ENCODE results near the gene NFAT5.

- TF ChIP-seq EZH2 (IDR thresholded peaks at IDR 0.05; ENCODE audit: low read depth): no peak
- TF ChIP-seq, protein P1, sequence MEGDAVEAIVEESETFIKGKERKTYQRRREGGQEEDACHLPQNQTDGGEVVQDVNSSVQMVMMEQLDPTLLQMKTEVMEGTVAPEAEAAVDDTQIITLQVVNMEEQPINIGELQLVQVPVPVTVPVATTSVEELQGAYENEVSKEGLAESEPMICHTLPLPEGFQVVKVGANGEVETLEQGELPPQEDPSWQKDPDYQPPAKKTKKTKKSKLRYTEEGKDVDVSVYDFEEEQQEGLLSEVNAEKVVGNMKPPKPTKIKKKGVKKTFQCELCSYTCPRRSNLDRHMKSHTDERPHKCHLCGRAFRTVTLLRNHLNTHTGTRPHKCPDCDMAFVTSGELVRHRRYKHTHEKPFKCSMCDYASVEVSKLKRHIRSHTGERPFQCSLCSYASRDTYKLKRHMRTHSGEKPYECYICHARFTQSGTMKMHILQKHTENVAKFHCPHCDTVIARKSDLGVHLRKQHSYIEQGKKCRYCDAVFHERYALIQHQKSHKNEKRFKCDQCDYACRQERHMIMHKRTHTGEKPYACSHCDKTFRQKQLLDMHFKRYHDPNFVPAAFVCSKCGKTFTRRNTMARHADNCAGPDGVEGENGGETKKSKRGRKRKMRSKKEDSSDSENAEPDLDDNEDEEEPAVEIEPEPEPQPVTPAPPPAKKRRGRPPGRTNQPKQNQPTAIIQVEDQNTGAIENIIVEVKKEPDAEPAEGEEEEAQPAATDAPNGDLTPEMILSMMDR (conservative IDR thresholded peaks at IDR 0.05): no peak
Observed at GRCh38 chr16:69590590-69590989, 24.8 kb downstream of the NFAT5 start.

All from PC-9 (cell line).